Measurements from ENCODE around the gene GFPT1.
A peak's percentile ranks its signal among the peaks of the same experiment; 100 is the strongest.
"Not testable (repeated sequence)": the region's sequence is repeated elsewhere in the genome, so short reads cannot be mapped to it uniquely, and the experiment has no call there.

The GFPT1 gene

GRCh38 chr2:69386789-69387734 is at the start of gene GFPT1:
Gene GFPT1, minus strand, starts transcription at chr2:69387227. Its CDS starts 156 bp downstream, at chr2:69387071.
- Histone ChIP-seq H3K27ac (peak within 1 kb of the TSS; percentile 76), H3K4me3 (peak within 1 kb of the TSS; percentile 84), H3K36me3 (no peaks in the 10 kb centered on the region), H4K20me1 (peaks cover 43% of the 10 kb centered on the region), H3K4me2 (peak within 1 kb of the TSS; percentile 87), H3K27me3 (no peaks in the 10 kb centered on the region), H3K4me1 (peaks cover 50% of the 10 kb centered on the region), H3K9ac (peak within 1 kb of the TSS; percentile 80), H3K9me3 (no peaks in the 10 kb centered on the region)
- TF ChIP-seq Cebpa-rat (IDR thresholded peaks at IDR 0.05): no peak

GRCh38 chr2:69436596-69436937 is 49.5 kb upstream of the GFPT1 start:
- TF ChIP-seq Cebpa-rat (IDR thresholded peaks at IDR 0.05): no peak
- peak overlapping the region; percentile 88 for H3K4me2 ChIP-seq
- peak overlapping the region; percentile 93 for H3K9ac ChIP-seq
- no peaks in the 10 kb centered on the region for H4K20me1 ChIP-seq
- peak overlapping the region; percentile 91 for H3K27ac ChIP-seq
- peaks cover 14% of the 10 kb centered on the region for H3K9me3 ChIP-seq
- H3K4me3 ChIP-seq: peak overlapping the region; percentile 88
- H3K27me3 ChIP-seq: no peaks in the 10 kb centered on the region
- peaks cover 21% of the 10 kb centered on the region for H3K4me1 ChIP-seq
- H3K36me3 ChIP-seq: peaks cover 4% of the 10 kb centered on the region; the same call in 1 of the 2 replicates

- H3K36me3 ChIP-seq: peaks cover 20% of the 10 kb centered on the region
- H3K27me3 ChIP-seq: no peaks in the 10 kb centered on the region
- H3K9me3 ChIP-seq: peaks cover 9% of the 10 kb centered on the region
- H4K20me1 ChIP-seq: no peaks in the 10 kb centered on the region
- TF ChIP-seq Cebpa-rat (IDR thresholded peaks at IDR 0.05): no peak
- no peak overlapping the region for H3K27ac ChIP-seq
- no peak overlapping the region for H3K4me2 ChIP-seq
- peaks cover 21% of the 10 kb centered on the region for H3K4me1 ChIP-seq
- H3K9ac ChIP-seq: no peak overlapping the region
- H3K4me3 ChIP-seq: no peak overlapping the region
These were observed 47.7 kb upstream of the GFPT1 start for GRCh38 chr2:69434753-69435152.

GRCh38 chr2:69429491-69430183 is 42.6 kb upstream of the GFPT1 start:
- H3K36me3 ChIP-seq: peaks cover 64% of the 10 kb centered on the region
- H3K9me3 ChIP-seq: no peaks in the 10 kb centered on the region
- no peak overlapping the region for H3K27ac ChIP-seq
- no peak overlapping the region for H3K4me3 ChIP-seq
- no peaks in the 10 kb centered on the region for H3K27me3 ChIP-seq
- H4K20me1 ChIP-seq: no peaks in the 10 kb centered on the region
- H3K4me2 ChIP-seq: no peak overlapping the region
- no peaks in the 10 kb centered on the region for H3K4me1 ChIP-seq
- TF ChIP-seq Cebpa-rat (IDR thresholded peaks at IDR 0.05): no peak
- H3K9ac ChIP-seq: no peak overlapping the region

- Histone ChIP-seq H3K9ac (no peak overlapping the region), H3K4me2 (no peak overlapping the region), H3K27me3 (no peaks in the 10 kb centered on the region), H3K4me1 (no peaks in the 10 kb centered on the region), H3K27ac (no peak overlapping the region), H4K20me1 (no peaks in the 10 kb centered on the region), H3K36me3 (peaks cover 64% of the 10 kb centered on the region), H3K9me3 (no peaks in the 10 kb centered on the region), H3K4me3 (no peak overlapping the region)
- TF ChIP-seq Cebpa-rat (IDR thresholded peaks at IDR 0.05): no peak
These were observed 42.0 kb upstream of the GFPT1 start for GRCh38 chr2:69428981-69429380.

- H3K4me3 ChIP-seq: no peak overlapping the region
- TF ChIP-seq Cebpa-rat (IDR thresholded peaks at IDR 0.05): no peak
- no peaks in the 10 kb centered on the region for H4K20me1 ChIP-seq
- H3K4me2 ChIP-seq: no peak overlapping the region
- H3K36me3 ChIP-seq: peaks cover 60% of the 10 kb centered on the region
- no peaks in the 10 kb centered on the region for H3K9me3 ChIP-seq
- no peak overlapping the region for H3K27ac ChIP-seq
- H3K4me1 ChIP-seq: peaks cover 33% of the 10 kb centered on the region
- H3K9ac ChIP-seq: no peak overlapping the region
- H3K27me3 ChIP-seq: no peaks in the 10 kb centered on the region
These were observed 37.4 kb upstream of the GFPT1 start for GRCh38 chr2:69424419-69424818.

GRCh38 chr2:69422198-69422597 is 35.2 kb upstream of the GFPT1 start:
- H3K27ac ChIP-seq: peak overlapping the region; percentile 64
- H3K9ac ChIP-seq: peak overlapping the region; percentile 58
- no peaks in the 10 kb centered on the region for H3K27me3 ChIP-seq
- H3K4me3 ChIP-seq: 0 out of 2 replicates have a peak overlapping the region, but pooled peaks have one; percentile 18
- no peak for TF ChIP-seq Cebpa-rat (IDR thresholded peaks at IDR 0.05)
- peaks cover 60% of the 10 kb centered on the region for H3K36me3 ChIP-seq
- 0 out of 2 replicates have a peak, but pooled peaks cover 3% of the 10 kb centered on the region for H3K9me3 ChIP-seq
- no peaks in the 10 kb centered on the region for H4K20me1 ChIP-seq
- H3K4me1 ChIP-seq: peaks cover 33% of the 10 kb centered on the region
- H3K4me2 ChIP-seq: peak overlapping the region; percentile 78

- not testable (repeated sequence) for H3K9ac ChIP-seq, H3K9me3 ChIP-seq, H3K27ac ChIP-seq, H3K4me2 ChIP-seq, H4K20me1 ChIP-seq, H3K27me3 ChIP-seq, H3K4me3 ChIP-seq
- peaks cover 33% of the 10 kb centered on the region for H3K4me1 ChIP-seq
- H3K36me3 ChIP-seq: peaks cover 51% of the 10 kb centered on the region
These were observed 32.1 kb upstream of the GFPT1 start for GRCh38 chr2:69419111-69419510.

GRCh38 chr2:69416147-69416546 is 29.1 kb upstream of the GFPT1 start:
- H3K4me2 ChIP-seq: no peak overlapping the region
- no peaks in the 10 kb centered on the region for H3K27me3 ChIP-seq
- no peak overlapping the region for H3K4me3 ChIP-seq
- no peak overlapping the region for H3K9ac ChIP-seq
- H3K9me3 ChIP-seq: 0 out of 2 replicates have a peak, but pooled peaks cover 3% of the 10 kb centered on the region
- TF ChIP-seq Cebpa-rat (IDR thresholded peaks at IDR 0.05): no peak
- no peak overlapping the region for H3K27ac ChIP-seq
- no peaks in the 10 kb centered on the region for H4K20me1 ChIP-seq
- H3K4me1 ChIP-seq: peaks cover 10% of the 10 kb centered on the region; the same call in 1 of the 2 replicates
- peaks cover 75% of the 10 kb centered on the region for H3K36me3 ChIP-seq

- no peak for TF ChIP-seq Cebpa-rat (IDR thresholded peaks at IDR 0.05)
- no peak overlapping the region for H3K4me2 ChIP-seq
- no peaks in the 10 kb centered on the region for H3K27me3 ChIP-seq
- no peaks in the 10 kb centered on the region for H4K20me1 ChIP-seq
- no peaks in the 10 kb centered on the region for H3K4me1 ChIP-seq
- H3K4me3 ChIP-seq: no peak overlapping the region
- H3K9me3 ChIP-seq: peaks cover 10% of the 10 kb centered on the region
- peaks cover 68% of the 10 kb centered on the region for H3K36me3 ChIP-seq
- H3K9ac ChIP-seq: no peak overlapping the region
- no peak overlapping the region for H3K27ac ChIP-seq
These were observed 24.1 kb upstream of the GFPT1 start for GRCh38 chr2:69411120-69411519.
